GM21529 (cell line): ENCODE measurements around the gene H6PD.

Experiments
- ATAC-seq: cut with Tn5 transposase; IDR thresholded peaks from one replicate; pipeline ENCODE4 v1.9.1; 2021; ENCODE audit not compliant: unreplicated experiment

The H6PD gene

GRCh38 chr1:9207086-9207485 is 27.5 kb upstream of the H6PD start:
- ATAC-seq: no peak

GRCh38 chr1:9207715-9208114 is 26.9 kb upstream of the H6PD start:
- ATAC-seq: no peak

GRCh38 chr1:9211291-9211811 is 23.2 kb upstream of the H6PD start:
- no peak for ATAC-seq

- ATAC-seq: no peak
Observed at GRCh38 chr1:9212735-9213134, 21.8 kb upstream of the H6PD start.

- no peak for ATAC-seq
Observed at GRCh38 chr1:9213956-9214355, 20.6 kb upstream of the H6PD start.

- no peak for ATAC-seq
Observed at GRCh38 chr1:9218917-9219316, 15.7 kb upstream of the H6PD start.

- no peak for ATAC-seq
Observed at GRCh38 chr1:9222846-9223625, 11.5 kb upstream of the H6PD start.

GRCh38 chr1:9224664-9225410 is 9.7 kb upstream of the H6PD start:
- ATAC-seq: no peak

- no peak for ATAC-seq
Observed at GRCh38 chr1:9225411-9225785, 9.2 kb upstream of the H6PD start.

- ATAC-seq: no peak
Observed at GRCh38 chr1:9228609-9229008, 6.0 kb upstream of the H6PD start.

- ATAC-seq: no peak
Observed at GRCh38 chr1:9229549-9229948, 5.0 kb upstream of the H6PD start.

- no peak for ATAC-seq
Observed at GRCh38 chr1:9230869-9231533, 3.6 kb upstream of the H6PD start.

- no peak for ATAC-seq
Observed at GRCh38 chr1:9231648-9232332, 2.8 kb upstream of the H6PD start.

- ATAC-seq: no peak
Observed at GRCh38 chr1:9233241-9233941, 1.2 kb upstream of the H6PD start.

- no peak for ATAC-seq
Observed at GRCh38 chr1:9233942-9234222, 692 bp upstream of the H6PD start.

GRCh38 chr1:9235096-9235459 is 504 bp downstream of the H6PD start:
- no peak for ATAC-seq

- no peak for ATAC-seq
Observed at GRCh38 chr1:9235560-9235959, 986 bp downstream of the H6PD start.

- no peak for ATAC-seq
Observed at GRCh38 chr1:9238134-9238533, 3.6 kb downstream of the H6PD start.

- no peak for ATAC-seq
Observed at GRCh38 chr1:9238550-9238949, 4.0 kb downstream of the H6PD start.

GRCh38 chr1:9239622-9240401 is 5.2 kb downstream of the H6PD start:
- ATAC-seq: no peak
